A549 (cell line): ENCODE measurements around the gene ARHGAP31. TPM values are rescaled to one million over a fixed set of nuclear protein-coding genes. Genes with fewer than 3 reads are reported as not detected.
"Not testable (repeated sequence)": the region's sequence is repeated elsewhere in the genome, so short reads cannot be mapped to it uniquely, and the experiment has no call there.

Experiments used
- ATAC-seq, 2 experiments: fragments of 200-7000 bp in 1 of 2; fragments of >200 bp in 1 of 2; cut with Nextera tagmentation in 1 of 2; cut with Tn5 transposase in 1 of 2; 3 replicates each; pipeline versions ENCODE4 v1.8.0 to v1.9.1; 2018 to 2020; ENCODE audit warnings: mild to moderate bottlenecking in 1 of 2, moderate library complexity in 1 of 2
- CTCF ChIA-PET: fragments of 300-600 bp; sonication (Branson Sonifier 250); formaldehyde crosslinking; extraction: SDS; loops from one replicate; lab custom pipeline; 2021; ENCODE audit warnings: antibody characterized with exemption, inconsistent platforms; lab: Yijun Ruan, JAX
- POLR2A ChIA-PET: fragments of 350-600 bp; formaldehyde crosslinking; extraction: SDS; loops from one replicate; lab custom pipeline; 2021; ENCODE audit warnings: antibody characterized with exemption, inconsistent platforms; lab: Yijun Ruan, JAX
- DNase-seq, 2 experiments: peaks; one replicate each; pipeline versions ENCODE4 v3.0.0 to v3.0.0-alpha.2; 2011 to 2016; ENCODE audit warnings: low read depth in 1 of 2, low spot score in 1 of 2
- FAIRE-seq: peaks from 2 replicates; lab custom pipeline; 2011; peaks lifted over from hg19 to GRCh38; lab: Jason Lieb, UNC
- H3K27ac ChIP-seq, 2 experiments: fragments of >200 bp; sonication (Bioruptor Twin); formaldehyde crosslinking; 3 replicates each; pipeline ENCODE4 v1.5.1; 2016 to 2017
- H3K4me1 ChIP-seq: fragments of >200 bp; sonication (Bioruptor Twin); formaldehyde crosslinking; 3 replicates; pipeline ENCODE4 v1.6.1; 2016
- H3K4me2 ChIP-seq: fragments of >200 bp; sonication (Bioruptor Twin); formaldehyde crosslinking; 3 replicates; pipeline ENCODE4 v1.6.1; 2016
- H3K4me3 ChIP-seq: fragments of >200 bp; sonication (Bioruptor Twin); formaldehyde crosslinking; 3 replicates; pipeline ENCODE4 v1.5.1; 2016
- H3K9me3 ChIP-seq: fragments of >200 bp; sonication (Bioruptor Twin); formaldehyde crosslinking; 3 replicates; pipeline ENCODE4 v1.6.1; 2016
- BHLHE40 ChIP-seq: IDR thresholded peaks from 2 replicates; pipeline ENCODE4 v1.6.1; 2012; ENCODE audit warnings: low read depth, low read length, inconsistent platforms
- CBX2 ChIP-seq: fragments of 200-600 bp; sonication (generic); IDR thresholded peaks from 2 replicates; pipeline ENCODE4 v1.6.1; 2016; ENCODE audit warnings: low read depth, mild to moderate bottlenecking, borderline replicate concordance
- EHF ChIP-seq: fragments of 250-450 bp; sonication (Bioruptor Pico); IDR thresholded peaks from 2 replicates; pipeline ENCODE4 v1.5.0; 2020; ENCODE audit warnings: mild to moderate bottlenecking
- FOSB ChIP-seq: fragments of 250-450 bp; sonication (Bioruptor Pico); IDR thresholded peaks from 2 replicates; pipeline ENCODE4 v1.5.0; 2020; ENCODE audit warnings: mild to moderate bottlenecking, moderate library complexity
- HOXB5 ChIP-seq: fragments of 250-450 bp; sonication (Bioruptor Pico); IDR thresholded peaks from 2 replicates; pipeline ENCODE4 v1.5.0; 2020; ENCODE audit warnings: mild to moderate bottlenecking, moderate library complexity
- JUNB ChIP-seq: fragments of >200 bp; sonication (Bioruptor Twin); formaldehyde crosslinking; IDR thresholded peaks from 2 replicates; pipeline ENCODE4 v1.6.1; 2016
- MAFK ChIP-seq: fragments of 450-650 bp; IDR thresholded peaks from 2 replicates; pipeline ENCODE4 v1.6.1; 2014; ENCODE audit not compliant: partially characterized antibody
- MAZ ChIP-seq: fragments of 150-350 bp; IDR thresholded peaks from 2 replicates; pipeline ENCODE4 v1.6.1; 2014; ENCODE audit warnings: antibody characterized with exemption, low read depth, low read length, borderline replicate concordance
- MYC ChIP-seq: IDR thresholded peaks from 2 replicates; pipeline ENCODE4 v1.6.1; 2012; ENCODE audit warnings: mild to moderate bottlenecking, inconsistent platforms, low read length, improper control_type of control experiment, borderline replicate concordance
- NFE2L2 ChIP-seq: fragments of 150-350 bp; conservative IDR thresholded peaks from 2 replicates; pipeline ENCODE4 v1.6.1; 2014; ENCODE audit warnings: low read length
- POLR2AphosphoS2 ChIP-seq: conservative IDR thresholded peaks from 2 replicates; pipeline ENCODE4 v1.6.1; 2012; ENCODE audit warnings: low read length, improper control_type of control experiment, inconsistent platforms
- RAD21 ChIP-seq, 2 experiments: fragments of >200 bp in 1 of 2; sonication (Bioruptor Twin) in 1 of 2; formaldehyde crosslinking in 1 of 2; IDR thresholded peaks in 1 of 2; conservative IDR thresholded peaks in 1 of 2; 2 replicates in 1 of 2; 3 replicates in 1 of 2; pipeline ENCODE4 v1.6.1; 2012 to 2018; ENCODE audit warnings: inconsistent platforms in 1 of 2
- RARB ChIP-seq: fragments of 250-450 bp; sonication (Bioruptor Pico); IDR thresholded peaks from 2 replicates; pipeline ENCODE4 v1.8.0; 2021; ENCODE audit warnings: mild to moderate bottlenecking, moderate library complexity
- RCOR1 ChIP-seq: fragments of 150-350 bp; IDR thresholded peaks from 2 replicates; pipeline ENCODE4 v1.6.1; 2014; ENCODE audit warnings: antibody characterized with exemption, low read length, low read depth
- RNF2 ChIP-seq: fragments of 200-600 bp; sonication (generic); IDR thresholded peaks from 2 replicates; pipeline ENCODE4 v1.6.1; 2016; ENCODE audit warnings: low read depth, mild to moderate bottlenecking, antibody characterized with exemption, moderate library complexity, borderline replicate concordance
- ZC3H11A ChIP-seq: fragments of 450-650 bp; IDR thresholded peaks from 2 replicates; pipeline ENCODE4 v1.6.1; 2014; ENCODE audit warnings: antibody characterized with exemption, mild to moderate bottlenecking
- WGBS: methylation state at CpG from one replicate; pipeline ENCODE4 v1.1.6; 2017; ENCODE audit errors: missing lambda C conversion rate; 5-methylcytosine and 5-hydroxymethylcytosine counted together
- polyA plus RNA-seq, 4 experiments: library from polyadenylated mRNA; depleted of rRNA in 3 of 4; stranded (reverse); fragments of >200 nt; fragmentation: RNase III in 1 of 4; extraction: RNeasy Plus Mini Kit Qiagen cat#74134 plus additional on column Dnase treatment in 1 of 4; gene quantifications; 2 replicates in 3 of 4; 3 replicates in 1 of 4; pipeline ENCODE4 v1.2.3, GENCODE V29; 2011 to 2017
- TF ChIP-seq, protein P1 (sequence below): fragments of 250-450 bp; sonication (Bioruptor Pico); IDR thresholded peaks from 2 replicates; pipeline ENCODE4 v1.5.0; 2021; ENCODE audit warnings: mild to moderate bottlenecking, moderate library complexity, borderline replicate concordance
- TF ChIP-seq, protein P2 (sequence below): fragments of >200 bp; sonication (Bioruptor Twin); formaldehyde crosslinking; IDR thresholded peaks from 3 replicates; pipeline ENCODE4 v1.6.1; 2016

ARHGAP31 gene
- polyA plus RNA-seq, 2 of the 4 experiments (the other 2 are of a cell fraction) = 0.93 to 1.3 TPM

DNA sequence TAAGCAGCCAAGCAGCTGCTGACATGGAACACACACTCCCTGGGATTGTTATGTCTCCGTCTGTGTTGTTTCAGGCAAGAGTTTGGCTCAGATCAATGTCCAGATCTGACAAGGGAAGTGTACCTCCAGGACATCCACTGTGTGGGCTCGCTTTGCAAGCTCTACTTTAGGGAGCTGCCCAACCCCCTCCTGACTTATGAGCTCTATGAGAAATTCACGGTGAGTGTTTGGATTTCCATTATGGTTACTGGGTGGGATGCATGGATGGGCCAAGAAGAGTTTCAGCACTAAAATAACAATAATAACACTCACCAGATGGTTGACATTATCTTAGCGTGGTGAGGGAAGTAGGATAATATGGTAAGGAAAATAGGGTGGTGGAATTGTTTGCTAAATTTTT is 74.1 kb downstream of the ARHGAP31 start:
- WGBS = 75% methylated on average over 4 of the region's 4 CpGs
- Histone ChIP-seq H3K27ac (no peak overlapping the region), H3K9me3 (no peaks in the 10 kb centered on the region), H3K4me2 (no peak overlapping the region), H3K4me1 (no peaks in the 10 kb centered on the region), H3K4me3 (no peak overlapping the region)
- ATAC-seq (no peak), FAIRE-seq (no peak), DNase-seq (no peak)
- TF ChIP-seq BHLHE40 = no peak
- CTCF ChIA-PET = interaction anchor here (1.0 to 1.1 kb wide), 2 partner anchors 13 to 15 kb away, joined by 3 read pairs; no protein-coding TSS in a partner anchor
- POLR2A ChIA-PET = no interaction called here

DNA sequence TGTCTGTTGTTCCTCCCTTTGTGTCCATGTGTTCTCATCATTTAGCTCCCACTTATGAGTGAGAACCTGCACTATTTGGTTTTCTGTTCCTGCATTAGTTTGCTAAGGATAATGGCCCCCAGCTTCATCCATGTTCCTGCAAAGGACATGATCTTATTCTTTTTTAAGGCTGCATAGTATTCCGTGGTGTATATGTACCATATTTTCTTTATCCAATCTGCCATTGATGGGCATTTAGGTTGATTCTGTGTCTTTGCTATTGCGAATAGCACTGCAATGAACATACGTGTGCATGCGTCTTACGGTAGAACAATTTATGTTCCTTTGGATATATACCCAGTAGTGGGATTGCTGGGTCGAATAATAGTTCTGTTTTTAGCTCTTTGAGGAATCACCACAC is 77.6 kb downstream of the ARHGAP31 start:
- CTCF ChIA-PET = interaction anchor here (1.2 to 1.5 kb wide), 2 partner anchors 9 to 98 kb away, joined by 3 to 4 read pairs; no protein-coding TSS in a partner anchor
- WGBS = 81% methylated on average over 6 of the region's 6 CpGs

DNA sequence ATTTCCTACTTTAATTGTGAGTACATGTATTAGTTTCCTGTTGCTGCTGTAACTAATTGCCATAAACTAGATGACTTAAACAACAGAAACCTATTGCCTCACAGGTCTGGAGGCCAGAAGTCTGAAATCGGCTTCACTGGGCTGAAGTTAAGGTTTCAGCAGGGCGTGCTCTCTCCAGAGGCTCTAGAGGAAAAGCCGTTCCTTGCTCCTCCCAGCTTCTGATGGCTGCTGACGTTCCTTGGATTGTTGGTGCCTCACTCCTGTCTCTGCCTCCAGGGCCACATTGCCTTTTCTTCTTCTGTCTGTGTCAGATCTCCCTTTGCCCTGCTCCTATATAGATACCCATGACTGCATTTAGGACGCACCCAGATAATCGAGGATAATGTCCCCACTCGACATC is 80.9 kb downstream of the ARHGAP31 start:
- no peak for FAIRE-seq
- DNase-seq = no peak
- ChIA-PET POLR2A (no interaction called here), CTCF (interaction anchor here (1.1 to 1.2 kb wide), 2 partner anchors 51 to 490 kb away, joined by 3 read pairs; no protein-coding TSS in a partner anchor)
- no peak overlapping the region for H3K4me3 ChIP-seq
- H3K4me2 ChIP-seq = no peak overlapping the region
- TF ChIP-seq ZC3H11A (no peak), RARB (CRISPR knock-in tag) (no peak), POLR2AphosphoS2 (no peak), RCOR1 (no peak), RAD21 (conservative IDR thresholded peaks at IDR 0.05 in 1 of 2, IDR thresholded peaks at IDR 0.05 in 1 of 2) (no peak), RNF2 (no peak), MYC (no peak), MAZ (no peak), HOXB5 (CRISPR knock-in tag) (no peak), EHF (CRISPR knock-in tag) (no peak), CBX2 (no peak), JUNB (no peak)
- TF ChIP-seq, protein P1, sequence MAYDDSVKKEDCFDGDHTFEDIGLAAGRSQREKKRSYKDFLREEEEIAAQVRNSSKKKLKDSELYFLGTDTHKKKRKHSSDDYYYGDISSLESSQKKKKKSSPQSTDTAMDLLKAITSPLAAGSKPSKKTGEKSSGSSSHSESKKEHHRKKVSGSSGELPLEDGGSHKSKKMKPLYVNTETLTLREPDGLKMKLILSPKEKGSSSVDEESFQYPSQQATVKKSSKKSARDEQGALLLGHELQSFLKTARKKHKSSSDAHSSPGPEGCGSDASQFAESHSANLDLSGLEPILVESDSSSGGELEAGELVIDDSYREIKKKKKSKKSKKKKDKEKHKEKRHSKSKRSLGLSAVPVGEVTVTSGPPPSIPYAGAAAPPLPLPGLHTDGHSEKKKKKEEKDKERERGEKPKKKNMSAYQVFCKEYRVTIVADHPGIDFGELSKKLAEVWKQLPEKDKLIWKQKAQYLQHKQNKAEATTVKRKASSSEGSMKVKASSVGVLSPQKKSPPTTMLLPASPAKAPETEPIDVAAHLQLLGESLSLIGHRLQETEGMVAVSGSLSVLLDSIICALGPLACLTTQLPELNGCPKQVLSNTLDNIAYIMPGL = no peak
- TF ChIP-seq, protein P2, sequence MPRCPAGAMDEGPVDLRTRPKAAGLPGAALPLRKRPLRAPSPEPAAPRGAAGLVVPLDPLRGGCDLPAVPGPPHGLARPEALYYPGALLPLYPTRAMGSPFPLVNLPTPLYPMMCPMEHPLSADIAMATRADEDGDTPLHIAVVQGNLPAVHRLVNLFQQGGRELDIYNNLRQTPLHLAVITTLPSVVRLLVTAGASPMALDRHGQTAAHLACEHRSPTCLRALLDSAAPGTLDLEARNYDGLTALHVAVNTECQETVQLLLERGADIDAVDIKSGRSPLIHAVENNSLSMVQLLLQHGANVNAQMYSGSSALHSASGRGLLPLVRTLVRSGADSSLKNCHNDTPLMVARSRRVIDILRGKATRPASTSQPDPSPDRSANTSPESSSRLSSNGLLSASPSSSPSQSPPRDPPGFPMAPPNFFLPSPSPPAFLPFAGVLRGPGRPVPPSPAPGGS = no peak
- WGBS = 78% methylated on average over 7 of the region's 7 CpGs
- H3K4me1 ChIP-seq = no peaks in the 10 kb centered on the region
- no peak overlapping the region for H3K27ac ChIP-seq
- no peak for ATAC-seq
- no peaks in the 10 kb centered on the region for H3K9me3 ChIP-seq

More for the DNA sequence above, 77.6 kb downstream of the ARHGAP31 start:
- FAIRE-seq, H3K4me3 ChIP-seq, H3K27ac ChIP-seq, ATAC-seq, DNase-seq, H3K4me1 ChIP-seq, H3K4me2 ChIP-seq, H3K9me3 ChIP-seq, POLR2A ChIA-PET: not testable (repeated sequence)

DNA sequence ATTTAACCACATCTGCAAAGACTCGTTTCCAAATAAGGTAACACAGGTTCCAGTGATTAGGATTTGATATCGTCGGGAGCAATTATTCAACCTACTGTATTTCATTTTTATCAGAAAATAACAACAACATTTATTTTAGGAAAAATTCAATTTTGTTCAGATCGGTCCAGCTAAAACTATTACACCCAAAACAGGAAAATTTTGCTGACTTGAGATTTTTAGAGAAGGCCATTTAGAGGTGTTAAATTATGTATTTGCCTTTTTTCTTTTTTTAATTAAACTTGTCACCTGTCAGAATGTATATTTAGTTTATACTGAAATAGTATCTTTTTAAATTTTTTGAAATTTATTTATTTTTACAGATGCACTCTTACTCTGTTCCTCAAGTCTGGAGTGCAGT is 81.3 kb downstream of the ARHGAP31 start:
- no peak overlapping the region for H3K4me2 ChIP-seq
- H3K9me3 ChIP-seq = no peaks in the 10 kb centered on the region
- no peaks in the 10 kb centered on the region for H3K4me1 ChIP-seq
- ChIA-PET POLR2A (no interaction called here), CTCF (interaction anchor here (0.9 to 1.1 kb wide), 2 partner anchors 24 to 50 kb away, joined by 3 read pairs; no protein-coding TSS in a partner anchor)
- FAIRE-seq (no peak), ATAC-seq (no peak), DNase-seq (no peak)
- no peak overlapping the region for H3K27ac ChIP-seq
- no peak overlapping the region for H3K4me3 ChIP-seq
- no peak for TF ChIP-seq FOSB (CRISPR knock-in tag)
- no peak for TF ChIP-seq NFE2L2
- TF ChIP-seq MAFK = peak; percentile 83
- 91% methylated on average over 4 of the region's 4 CpGs for WGBS
